HG03521 (cell line): ENCODE results near the gene PRRT2.
A peak's percentile ranks its signal among the peaks of the same experiment; 100 is the strongest.

ENCODE experiments used
- ATAC-seq: cut with Tn5 transposase; IDR thresholded peaks from one replicate; pipeline ENCODE4 v1.9.1; 2021; ENCODE audit warnings: mild to moderate bottlenecking, moderate library complexity; ENCODE audit not compliant: unreplicated experiment

Gene PRRT2

GRCh38 chr16:29858974-29859373 is 47.0 kb downstream of the PRRT2 start:
- ATAC-seq: no peak

GRCh38 chr16:29860218-29860617 is 48.2 kb downstream of the PRRT2 start:
- no peak for ATAC-seq

- no peak for ATAC-seq
These were observed 50.4 kb downstream of the PRRT2 start for GRCh38 chr16:29862383-29862883.

GRCh38 chr16:29862884-29863668 is 51.1 kb downstream of the PRRT2 start, which contains the start of gene CDIPT:
Gene CDIPT, minus strand, starts transcription at chr16:29863226. Its CDS starts 369 bp downstream, at chr16:29862857.
- ATAC-seq: peak; percentile 88

- no peak for ATAC-seq
These were observed 51.6 kb downstream of the PRRT2 start for GRCh38 chr16:29863669-29863984.

- no peak for ATAC-seq
These were observed 52.2 kb downstream of the PRRT2 start for GRCh38 chr16:29864205-29864604.
